ENCODE results near the gene CNOT2.
"Not testable (repeated sequence)": the region's sequence is repeated elsewhere in the genome, so short reads cannot be mapped to it uniquely, and the experiment has no call there.

The CNOT2 gene

DNA sequence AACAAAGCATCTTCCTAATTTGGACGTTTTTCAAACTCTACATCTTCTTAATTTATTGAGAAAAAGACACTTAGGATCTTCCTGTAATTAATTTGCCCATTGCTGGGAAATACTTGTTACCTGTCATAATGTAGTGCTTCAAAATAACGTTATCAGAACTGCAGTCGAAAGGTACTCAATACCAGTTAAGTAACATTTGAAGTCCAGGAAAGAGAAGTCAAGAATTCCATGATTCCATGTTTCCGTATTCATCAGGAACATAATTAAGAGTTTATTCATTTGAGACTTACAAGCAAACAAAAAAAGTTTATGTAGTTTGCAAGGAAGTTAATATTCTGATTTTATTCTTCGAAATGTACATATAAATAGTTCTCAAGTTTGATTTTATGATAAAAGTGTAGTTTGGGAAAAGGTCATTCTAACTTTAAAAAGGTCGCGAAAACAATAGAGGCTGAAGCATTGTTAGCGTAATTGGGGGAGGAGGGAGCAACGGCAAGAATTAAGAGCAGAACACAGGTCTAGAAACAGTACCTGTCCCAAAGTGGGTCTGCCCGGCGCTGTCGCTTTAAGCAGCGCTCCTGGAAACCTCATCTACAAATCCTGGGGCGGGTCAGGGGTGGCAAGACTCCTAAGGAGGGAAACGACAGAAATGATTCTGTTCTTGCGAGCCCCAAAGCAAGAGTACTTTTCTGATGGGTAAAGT, 121.6 kb downstream of the CNOT2 start:
- DNase-seq (ENCODE audit: low read depth, low spot score) = no peak

- DNase-seq (ENCODE audit: low read depth, low spot score) = no peak
These were observed 122.1 kb downstream of the CNOT2 start for GRCh38 chr12:70365398-70365647.

DNA sequence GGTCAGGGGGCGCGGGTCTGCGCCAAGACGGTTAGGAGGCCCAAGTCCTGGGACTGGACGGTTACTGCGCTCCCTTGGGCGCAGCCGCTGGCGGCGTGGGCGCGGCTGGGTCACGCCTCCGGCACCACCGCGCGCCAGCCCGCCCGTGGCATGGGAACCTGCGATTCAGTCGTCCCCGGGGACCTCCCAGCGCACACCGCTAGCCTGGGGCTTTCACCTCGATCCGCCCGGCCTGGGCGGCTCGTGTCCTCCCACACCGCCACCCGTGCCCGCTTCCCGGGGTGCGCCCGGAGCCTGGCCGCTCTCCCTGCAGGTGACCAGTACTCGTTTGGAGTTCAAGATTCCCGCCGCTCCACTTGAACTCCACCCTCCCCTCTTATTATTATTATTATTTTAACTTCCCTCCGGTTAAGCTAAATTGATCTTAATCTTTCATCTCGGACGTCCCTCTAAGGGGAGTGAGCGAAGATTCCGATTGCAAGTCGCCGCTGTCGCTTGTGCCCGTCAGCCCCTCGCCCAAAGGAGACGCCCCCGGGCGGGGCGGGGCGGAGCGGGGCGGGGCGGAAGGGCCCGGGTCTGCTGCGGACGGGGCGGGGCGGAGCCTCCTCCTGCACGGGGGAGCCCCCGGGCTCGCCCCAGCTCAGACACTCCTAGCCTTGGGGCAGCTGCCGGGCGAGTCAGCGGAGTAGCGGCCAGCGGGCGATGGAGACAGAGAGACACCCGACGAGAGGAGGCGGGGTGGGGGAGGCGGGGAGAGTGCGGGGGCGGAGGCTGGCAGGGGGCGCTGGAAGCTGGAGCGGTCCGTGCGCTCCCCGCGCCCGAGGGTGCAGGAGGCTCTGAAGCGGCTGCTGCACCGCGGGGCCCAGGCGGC, 122.7 kb downstream of the CNOT2 start, which contains the start of gene KCNMB4:
KCNMB4 (plus strand) TSS at position 643 of the 871 bp plus-strand sequence. CDS start 445 bp downstream, outside the sequence.
- DNase-seq (ENCODE audit: low read depth, low spot score) = peak; percentile 42

DNA sequence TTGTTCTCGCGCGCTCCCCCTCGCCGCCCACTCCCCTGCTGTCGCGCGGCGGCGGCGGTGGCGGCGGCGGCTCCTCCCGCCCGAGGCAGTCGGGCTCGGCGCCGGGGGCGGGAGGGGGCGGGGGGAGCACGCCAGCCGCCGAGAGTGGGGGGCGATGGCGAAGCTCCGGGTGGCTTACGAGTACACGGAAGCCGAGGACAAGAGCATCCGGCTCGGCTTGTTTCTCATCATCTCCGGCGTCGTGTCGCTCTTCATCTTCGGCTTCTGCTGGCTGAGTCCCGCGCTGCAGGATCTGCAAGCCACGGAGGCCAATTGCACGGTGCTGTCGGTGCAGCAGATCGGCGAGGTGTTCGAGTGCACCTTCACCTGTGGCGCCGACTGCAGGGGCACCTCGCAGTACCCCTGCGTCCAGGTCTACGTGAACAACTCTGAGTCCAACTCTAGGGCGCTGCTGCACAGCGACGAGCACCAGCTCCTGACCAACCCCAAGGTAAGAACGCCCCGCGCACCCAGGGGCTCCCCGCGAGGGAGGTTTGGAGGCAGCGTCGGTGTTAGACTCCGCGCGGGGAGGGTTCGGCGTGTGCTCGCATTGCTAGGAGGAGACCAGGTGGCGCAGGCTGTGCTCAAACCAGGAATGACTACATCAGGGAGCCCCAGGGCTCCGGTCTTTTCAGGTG, 123.5 kb downstream of the CNOT2 start:
- DNase-seq (ENCODE audit: low read depth, low spot score) = peak; percentile 21

- no peak for DNase-seq (ENCODE audit: low read depth, low spot score)
These were observed 124.3 kb downstream of the CNOT2 start for GRCh38 chr12:70367258-70368141.

GRCh38 chr12:70372881-70373280, 129.6 kb downstream of the CNOT2 start:
- DNase-seq (ENCODE audit: low read depth, low spot score) = no peak

DNA sequence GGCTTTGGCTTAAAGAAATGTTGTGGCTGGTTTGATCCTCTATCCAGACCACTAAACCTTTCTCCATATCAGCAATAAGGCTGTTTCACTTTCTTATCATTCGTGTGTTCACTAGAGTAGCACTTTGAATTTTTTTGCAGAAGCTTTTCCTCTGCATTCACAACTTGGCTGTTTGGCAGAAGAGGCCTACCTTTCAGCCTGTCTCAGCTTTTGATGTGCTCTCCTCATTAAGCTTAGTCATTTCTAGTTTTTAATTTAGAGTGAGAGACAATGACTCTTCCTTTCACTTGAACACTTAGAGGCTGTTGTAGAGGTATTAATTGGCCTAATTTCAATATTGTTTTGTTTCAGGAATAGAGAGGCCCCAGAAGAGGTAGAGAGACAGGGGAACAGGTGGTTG, 136.6 kb downstream of the CNOT2 start:
- no peak for DNase-seq (ENCODE audit: low read depth, low spot score)

GRCh38 chr12:70383484-70383883, 140.3 kb downstream of the CNOT2 start:
- no peak for DNase-seq (ENCODE audit: low read depth, low spot score)

GRCh38 chr12:70383886-70384285, 140.7 kb downstream of the CNOT2 start:
- no peak for DNase-seq (ENCODE audit: low read depth, low spot score)

DNA sequence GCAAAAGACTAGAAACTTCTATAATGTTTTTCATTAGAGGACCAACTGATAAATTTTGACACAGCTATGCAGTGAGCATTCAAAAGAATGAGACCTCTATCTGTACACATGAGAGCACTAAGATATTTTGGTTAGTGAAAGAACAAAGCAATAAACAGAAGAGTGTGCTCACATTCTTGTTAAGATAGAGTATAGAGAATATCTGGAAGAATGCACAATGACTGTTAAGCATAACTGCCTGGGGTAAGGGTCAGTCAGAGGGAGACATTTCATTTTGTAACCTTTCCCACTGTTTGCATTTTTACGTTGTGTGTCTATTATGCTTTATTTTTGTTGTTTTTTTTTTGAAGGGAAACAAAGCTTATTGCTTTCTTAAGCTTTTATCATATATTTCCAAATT, 143.5 kb downstream of the CNOT2 start:
- DNase-seq (ENCODE audit: low read depth, low spot score) = no peak

DNA sequence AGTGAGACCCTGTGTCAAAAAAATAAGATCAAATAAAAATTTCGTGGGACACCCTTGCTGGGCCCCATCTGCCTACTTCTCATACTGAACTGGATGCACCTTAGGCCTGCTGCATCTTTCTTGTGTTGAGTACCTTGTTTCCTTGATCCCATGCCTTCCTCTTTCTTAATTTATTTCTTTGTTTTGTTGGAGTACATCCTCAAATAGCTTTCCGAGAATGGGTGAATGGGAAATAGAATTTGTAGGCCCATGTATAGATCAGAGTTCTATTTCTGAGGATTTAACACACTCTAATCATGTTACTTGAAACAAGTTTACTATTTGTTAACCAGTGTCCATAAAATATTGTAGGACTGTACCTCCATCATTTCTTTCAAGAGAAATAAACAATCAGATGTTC, 146.4 kb downstream of the CNOT2 start:
- DNase-seq (ENCODE audit: low read depth, low spot score) = no peak

DNA sequence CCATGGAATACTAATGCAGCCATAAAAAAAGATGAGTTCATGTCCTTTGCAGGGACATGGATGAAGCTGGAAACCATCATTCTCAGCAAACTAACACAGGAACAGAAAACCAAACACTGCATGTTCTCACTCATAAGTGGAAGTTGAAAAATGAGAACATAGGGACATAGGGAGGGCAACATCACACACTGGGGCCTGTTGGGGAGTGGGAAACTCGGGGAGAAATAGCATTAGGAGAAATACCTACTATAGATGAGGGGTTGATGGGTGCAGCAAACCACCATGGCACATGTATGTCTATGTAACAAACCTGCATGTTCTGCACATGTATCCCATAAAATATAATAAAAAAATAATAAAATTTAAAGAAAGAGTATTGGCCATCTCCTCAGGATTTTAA, 149.4 kb downstream of the CNOT2 start:
- DNase-seq (ENCODE audit: low read depth, low spot score) = not testable (repeated sequence)

DNA sequence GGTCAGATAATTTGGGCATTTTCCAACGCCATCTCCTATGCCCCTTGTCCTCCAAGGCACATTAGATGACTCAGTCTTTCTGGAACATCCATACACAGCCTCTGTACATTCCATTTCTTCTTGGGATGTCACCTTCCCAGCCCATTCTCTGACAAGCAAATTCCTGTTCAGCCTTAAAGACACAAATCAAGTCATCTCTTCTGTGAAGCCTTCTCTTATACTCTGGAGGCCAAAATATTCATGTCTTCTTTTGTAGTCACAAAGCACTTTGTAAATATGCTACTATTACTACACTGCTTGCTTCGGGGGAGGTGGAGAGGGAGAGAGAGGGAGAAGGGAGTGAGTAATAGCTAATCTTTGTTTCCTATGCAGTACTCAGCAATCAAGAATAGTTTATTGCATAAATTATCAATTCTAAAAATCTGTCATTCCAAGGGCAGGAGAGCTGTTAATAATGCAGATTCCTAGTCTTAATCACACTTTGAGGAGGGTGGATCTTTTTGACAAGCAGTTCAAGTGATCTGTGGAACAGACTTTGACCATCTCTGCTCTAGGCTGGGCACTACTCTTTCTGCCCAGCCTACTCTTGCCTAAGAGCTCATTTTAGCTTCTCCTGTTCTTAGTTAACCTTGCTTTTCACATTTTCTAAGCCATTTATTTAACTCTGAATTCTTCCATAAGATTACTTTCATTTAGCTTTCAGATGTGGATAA, 150.7 kb downstream of the CNOT2 start:
- DNase-seq (ENCODE audit: low read depth, low spot score) = no peak

- no peak for DNase-seq (ENCODE audit: low read depth, low spot score)
These were observed 154.8 kb downstream of the CNOT2 start for GRCh38 chr12:70398002-70398401.

DNA sequence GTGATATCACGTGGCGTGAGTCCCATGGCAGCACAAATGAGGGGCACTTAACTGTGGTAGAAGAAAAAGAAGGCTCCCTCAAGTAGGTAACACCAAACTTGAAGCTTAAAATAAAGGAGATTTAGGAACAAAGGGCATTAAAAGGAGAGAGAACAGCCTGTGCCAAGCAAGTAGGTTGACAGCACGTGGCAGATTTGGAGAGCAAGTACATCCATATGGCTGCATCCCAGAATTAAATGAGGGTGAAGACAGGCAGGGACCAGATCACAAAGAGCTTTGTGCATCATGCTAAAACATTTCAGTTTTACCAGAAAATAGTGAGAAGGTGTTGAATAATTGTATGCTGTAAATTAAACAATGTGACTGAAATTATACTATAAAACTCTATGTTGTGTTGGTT, 155.6 kb downstream of the CNOT2 start:
- no peak for DNase-seq (ENCODE audit: low read depth, low spot score)

DNA sequence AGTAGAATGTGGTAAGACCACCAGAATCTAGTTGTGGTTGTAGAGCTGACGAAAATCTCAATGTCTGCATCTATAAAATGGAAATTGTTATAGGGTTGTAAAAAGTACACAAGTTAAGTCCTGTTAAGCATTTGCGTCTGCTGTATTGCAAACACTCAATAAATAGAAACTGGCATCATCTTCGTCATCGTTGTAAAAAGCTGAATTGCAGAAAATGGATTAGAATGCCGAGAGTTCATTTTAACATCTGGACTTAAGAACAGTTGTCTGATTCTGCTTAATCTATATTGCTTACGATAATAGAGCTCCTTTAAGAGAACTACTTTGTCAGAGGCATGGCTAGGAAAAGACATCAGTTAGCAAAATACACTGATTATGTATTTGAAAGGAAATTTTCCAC, 156.1 kb downstream of the CNOT2 start:
- DNase-seq (ENCODE audit: low read depth, low spot score) = no peak

- DNase-seq (ENCODE audit: low read depth, low spot score) = no peak
These were observed 156.9 kb downstream of the CNOT2 start for GRCh38 chr12:70400124-70400523.

- DNase-seq (ENCODE audit: low read depth, low spot score) = no peak
These were observed 159.4 kb downstream of the CNOT2 start for GRCh38 chr12:70402597-70402996.

- no peak for DNase-seq (ENCODE audit: low read depth, low spot score)
These were observed 160.6 kb downstream of the CNOT2 start for GRCh38 chr12:70403826-70404225.
